Ovary (tissue), 3 donors: ENCODE results near the gene BABAM2.

ENCODE experiments used
- POLR2A ChIP-seq: fragments of 450-650 bp; IDR thresholded peaks from one replicate; pipeline ENCODE4 v1.6.1; 2017; ENCODE audit warnings: antibody characterized with exemption, mild to moderate bottlenecking, moderate library complexity
- TF ChIP-seq, protein P1 (sequence below), 3 donors: fragments of 450-650 bp in 2 of 3; fragments of 200-600 bp in 1 of 3; IDR thresholded peaks; one replicate each; pipeline versions ENCODE4 v1.5.1 to v1.8.0; 2016 to 2022; ENCODE audit warnings: antibody characterized with exemption in 3 of 3, mild to moderate bottlenecking in 1 of 3
- donor health status: DM: no; HTN: no; CAD: no.

GRCh38 chr2:28342081-28342967 lies 451.8 kb downstream of the BABAM2 start:
- TF ChIP-seq, protein P1, sequence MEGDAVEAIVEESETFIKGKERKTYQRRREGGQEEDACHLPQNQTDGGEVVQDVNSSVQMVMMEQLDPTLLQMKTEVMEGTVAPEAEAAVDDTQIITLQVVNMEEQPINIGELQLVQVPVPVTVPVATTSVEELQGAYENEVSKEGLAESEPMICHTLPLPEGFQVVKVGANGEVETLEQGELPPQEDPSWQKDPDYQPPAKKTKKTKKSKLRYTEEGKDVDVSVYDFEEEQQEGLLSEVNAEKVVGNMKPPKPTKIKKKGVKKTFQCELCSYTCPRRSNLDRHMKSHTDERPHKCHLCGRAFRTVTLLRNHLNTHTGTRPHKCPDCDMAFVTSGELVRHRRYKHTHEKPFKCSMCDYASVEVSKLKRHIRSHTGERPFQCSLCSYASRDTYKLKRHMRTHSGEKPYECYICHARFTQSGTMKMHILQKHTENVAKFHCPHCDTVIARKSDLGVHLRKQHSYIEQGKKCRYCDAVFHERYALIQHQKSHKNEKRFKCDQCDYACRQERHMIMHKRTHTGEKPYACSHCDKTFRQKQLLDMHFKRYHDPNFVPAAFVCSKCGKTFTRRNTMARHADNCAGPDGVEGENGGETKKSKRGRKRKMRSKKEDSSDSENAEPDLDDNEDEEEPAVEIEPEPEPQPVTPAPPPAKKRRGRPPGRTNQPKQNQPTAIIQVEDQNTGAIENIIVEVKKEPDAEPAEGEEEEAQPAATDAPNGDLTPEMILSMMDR (IDR thresholded peaks at IDR 0.05) = no peak
- TF ChIP-seq POLR2A = no peak
